ENCODE data around the gene CPT2.

Gene CPT2

GRCh38 chr1:53214376-53214940 is 17.8 kb downstream of the CPT2 start:
- Mint-ChIP-seq H3K27ac (no peak overlapping the region), H3K4me3 (no peak overlapping the region), H3K9me3 (no peaks in the 10 kb centered on the region), H3K27me3 (no peaks in the 10 kb centered on the region), H3K36me3 (peaks cover 37 to 49% of the 10 kb centered on the region in 2 donors), H3K4me1 (peaks cover 2 to 11% of the 10 kb centered on the region in 2 donors)
- DNase-seq (no peak), ATAC-seq (replicated peaks) (no peak)

- Mint-ChIP-seq H3K4me1 (peaks cover 19 to 21% of the 10 kb centered on the region in 2 donors), H3K27me3 (no peaks in the 10 kb centered on the region), H3K36me3 (peaks cover 16 to 22% of the 10 kb centered on the region in 2 donors), H3K9me3 (no peaks in the 10 kb centered on the region), H3K27ac (peak overlapping the region; percentile 51), H3K4me3 (no peak overlapping the region)
- ATAC-seq (replicated peaks): no peak
- DNase-seq: no peak
Observed at GRCh38 chr1:53218201-53218600, 21.6 kb downstream of the CPT2 start.

- ATAC-seq (replicated peaks) (no peak), DNase-seq (no peak)
- Mint-ChIP-seq H3K27ac (peak overlapping the region; percentile 99), H3K9me3 (no peaks in the 10 kb centered on the region), H3K4me3 (peak overlapping the region; percentile 92 to 96), H3K27me3 (no peaks in the 10 kb centered on the region), H3K4me1 (peaks cover 19 to 21% of the 10 kb centered on the region in 2 donors), H3K36me3 (peaks cover 9 to 20% of the 10 kb centered on the region in 2 donors)
Observed at GRCh38 chr1:53219711-53220110, 23.1 kb downstream of the CPT2 start.

GRCh38 chr1:53220171-53220961 is 23.7 kb downstream of the CPT2 start, which contains the start of gene CZIB:
Gene CZIB, minus strand, starts transcription at chr1:53220634. Its CDS starts 59 bp downstream, at chr1:53220575.
- H3K36me3 Mint-ChIP-seq: peaks cover 7 to 20% of the 10 kb centered on the region in 2 donors
- no peaks in the 10 kb centered on the region for H3K27me3 Mint-ChIP-seq
- H3K27ac Mint-ChIP-seq: peak within 1 kb of the TSS; percentile 99
- peaks cover 19 to 21% of the 10 kb centered on the region in 2 donors for H3K4me1 Mint-ChIP-seq
- peak within 1 kb of the TSS; percentile 92 to 96 for H3K4me3 Mint-ChIP-seq
- ATAC-seq (replicated peaks): peak; percentile 93 to 96
- no peaks in the 10 kb centered on the region for H3K9me3 Mint-ChIP-seq
- peak; percentile 95 for DNase-seq

GRCh38 chr1:53220962-53221286 is 24.3 kb downstream of the CPT2 start:
- Mint-ChIP-seq H3K27me3 (no peaks in the 10 kb centered on the region), H3K9me3 (no peaks in the 10 kb centered on the region), H3K4me1 (peaks cover 19 to 21% of the 10 kb centered on the region in 2 donors), H3K4me3 (peak overlapping the region; percentile 92 to 96), H3K36me3 (peaks cover 9 to 17% of the 10 kb centered on the region in 2 donors), H3K27ac (peak overlapping the region; percentile 99)
- DNase-seq: no peak
- no peak for ATAC-seq (replicated peaks)

- Mint-ChIP-seq H3K9me3 (no peaks in the 10 kb centered on the region), H3K4me1 (peaks cover 18 to 32% of the 10 kb centered on the region in 2 donors), H3K27ac (peak overlapping the region; percentile 98), H3K27me3 (no peaks in the 10 kb centered on the region), H3K36me3 (peaks cover 17 to 32% of the 10 kb centered on the region in 2 donors), H3K4me3 (peak overlapping the region; percentile 98 to 100)
- ATAC-seq (replicated peaks) (no peak), DNase-seq (no peak)
Observed at GRCh38 chr1:53237638-53238037, 41.0 kb downstream of the CPT2 start.

- DNase-seq (peak; percentile 93), ATAC-seq (replicated peaks) (peak; percentile 99)
- peak within 1 kb of the TSS; percentile 98 for H3K27ac Mint-ChIP-seq
- H3K36me3 Mint-ChIP-seq: peaks cover 15 to 25% of the 10 kb centered on the region in 2 donors
- no peaks in the 10 kb centered on the region for H3K9me3 Mint-ChIP-seq
- H3K4me1 Mint-ChIP-seq: peaks cover 18 to 33% of the 10 kb centered on the region in 2 donors
- H3K27me3 Mint-ChIP-seq: no peaks in the 10 kb centered on the region
- peak within 1 kb of the TSS; percentile 98 to 100 for H3K4me3 Mint-ChIP-seq
Observed at GRCh38 chr1:53238197-53239155, 41.9 kb downstream of the CPT2 start, which contains the start of gene MAGOH. Gene MAGOH, minus strand, starts transcription at chr1:53238518. Its CDS starts 70 bp downstream, at chr1:53238448.

GRCh38 chr1:53241828-53242227 is 45.2 kb downstream of the CPT2 start:
- no peaks in the 10 kb centered on the region for H3K9me3 Mint-ChIP-seq
- DNase-seq (no peak), ATAC-seq (replicated peaks) (no peak)
- H3K27me3 Mint-ChIP-seq: no peaks in the 10 kb centered on the region
- peaks cover 23 to 28% of the 10 kb centered on the region in 2 donors for H3K36me3 Mint-ChIP-seq
- no peak overlapping the region for H3K27ac Mint-ChIP-seq
- H3K4me1 Mint-ChIP-seq: peaks cover 16 to 40% of the 10 kb centered on the region in 2 donors
- no peak overlapping the region for H3K4me3 Mint-ChIP-seq

- Mint-ChIP-seq H3K4me1 (peaks cover 17 to 43% of the 10 kb centered on the region in 2 donors), H3K9me3 (no peaks in the 10 kb centered on the region), H3K4me3 (no peak overlapping the region), H3K27ac (no peak overlapping the region), H3K36me3 (peaks cover 27 to 31% of the 10 kb centered on the region in 2 donors), H3K27me3 (no peaks in the 10 kb centered on the region)
- ATAC-seq (replicated peaks) (no peak), DNase-seq (no peak)
Observed at GRCh38 chr1:53242381-53242780, 45.8 kb downstream of the CPT2 start.

GRCh38 chr1:53244141-53244540 is 47.5 kb downstream of the CPT2 start:
- no peak overlapping the region for H3K27ac Mint-ChIP-seq
- no peaks in the 10 kb centered on the region for H3K9me3 Mint-ChIP-seq
- DNase-seq (no peak), ATAC-seq (replicated peaks) (no peak)
- H3K4me3 Mint-ChIP-seq: no peak overlapping the region
- H3K4me1 Mint-ChIP-seq: peaks cover 16 to 36% of the 10 kb centered on the region in 2 donors
- peaks cover 33 to 39% of the 10 kb centered on the region in 2 donors for H3K36me3 Mint-ChIP-seq
- H3K27me3 Mint-ChIP-seq: no peaks in the 10 kb centered on the region

- Mint-ChIP-seq H3K4me3 (no peak overlapping the region), H3K36me3 (peaks cover 56 to 63% of the 10 kb centered on the region in 2 donors), H3K9me3 (no peaks in the 10 kb centered on the region), H3K27ac (no peak overlapping the region), H3K27me3 (no peaks in the 10 kb centered on the region), H3K4me1 (peaks cover 15 to 36% of the 10 kb centered on the region in 2 donors)
- peak in 1 of 2 donors; percentile 43 for ATAC-seq (replicated peaks)
- DNase-seq: no peak
Observed at GRCh38 chr1:53246261-53247134, 49.9 kb downstream of the CPT2 start.

- no peaks in the 10 kb centered on the region for H3K9me3 Mint-ChIP-seq
- DNase-seq (no peak), ATAC-seq (replicated peaks) (no peak)
- H3K4me1 Mint-ChIP-seq: peaks cover 11 to 27% of the 10 kb centered on the region in 2 donors
- no peaks in the 10 kb centered on the region for H3K27me3 Mint-ChIP-seq
- H3K36me3 Mint-ChIP-seq: peaks cover 71 to 77% of the 10 kb centered on the region in 2 donors
- no peak overlapping the region for H3K27ac Mint-ChIP-seq
- H3K4me3 Mint-ChIP-seq: no peak overlapping the region
Observed at GRCh38 chr1:53249706-53250105, 53.1 kb downstream of the CPT2 start.

- H3K27ac Mint-ChIP-seq: no peak overlapping the region
- no peaks in the 10 kb centered on the region for H3K27me3 Mint-ChIP-seq
- H3K36me3 Mint-ChIP-seq: peaks cover 70 to 77% of the 10 kb centered on the region in 2 donors
- ATAC-seq (replicated peaks) (no peak), DNase-seq (no peak)
- peaks cover 10 to 27% of the 10 kb centered on the region in 2 donors for H3K4me1 Mint-ChIP-seq
- no peak overlapping the region for H3K4me3 Mint-ChIP-seq
- H3K9me3 Mint-ChIP-seq: no peaks in the 10 kb centered on the region
Observed at GRCh38 chr1:53250325-53250724, 53.7 kb downstream of the CPT2 start.
